Measurements from ENCODE around the gene MPZ.

- TF ChIP-seq CTCF (IDR thresholded peaks at IDR 0.05) (no peak), POLR2A (IDR thresholded peaks at IDR 0.05) (no peak)
These were observed 2.5 kb downstream of the MPZ start for GRCh38 chr1:161307230-161307768.
